M059J (cell line): ENCODE measurements around the gene SAMD4A. TPM values are rescaled to one million over a fixed set of nuclear protein-coding genes. Genes with fewer than 3 reads are reported as not detected.

Experiments used
- DNase-seq: peaks from one replicate; pipeline ENCODE4 v3.0.0-alpha.2; 2012; ENCODE audit warnings: low read depth
- total RNA-seq: library from RNA; depleted of rRNA; stranded (reverse); fragments of >200 nt; shearing (Covaris generic); gene quantifications from 2 replicates; pipeline ENCODE4 v1.2.3, GENCODE V29; 2014

Gene SAMD4A
- total RNA-seq, 1 experiment from 2014 or later, result 7.7 TPM

DNA sequence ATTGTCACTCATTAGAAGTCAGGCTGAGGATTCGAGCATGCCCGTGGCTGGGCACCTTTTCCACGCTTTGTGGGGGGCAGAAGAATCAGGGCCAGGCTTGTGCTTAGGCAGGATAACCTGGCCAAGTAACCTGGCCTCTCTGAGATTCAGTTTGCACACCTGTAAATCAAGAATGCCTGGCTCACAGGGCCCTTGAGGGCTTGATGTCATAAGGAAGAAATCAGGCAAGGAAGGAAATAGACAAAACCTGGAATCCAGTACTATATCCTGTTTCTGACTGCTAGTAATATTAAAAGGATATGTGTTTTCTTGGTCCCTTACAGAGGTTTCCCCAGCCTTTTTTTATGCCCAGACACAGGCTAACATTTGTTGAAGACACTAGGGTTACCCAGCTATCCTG lies 91.9 kb downstream of the SAMD4A start:
- DNase-seq, result no peak

- no peak for DNase-seq
Measured at GRCh38 chr14:54659365-54659764, 92.4 kb downstream of the SAMD4A start.

DNA sequence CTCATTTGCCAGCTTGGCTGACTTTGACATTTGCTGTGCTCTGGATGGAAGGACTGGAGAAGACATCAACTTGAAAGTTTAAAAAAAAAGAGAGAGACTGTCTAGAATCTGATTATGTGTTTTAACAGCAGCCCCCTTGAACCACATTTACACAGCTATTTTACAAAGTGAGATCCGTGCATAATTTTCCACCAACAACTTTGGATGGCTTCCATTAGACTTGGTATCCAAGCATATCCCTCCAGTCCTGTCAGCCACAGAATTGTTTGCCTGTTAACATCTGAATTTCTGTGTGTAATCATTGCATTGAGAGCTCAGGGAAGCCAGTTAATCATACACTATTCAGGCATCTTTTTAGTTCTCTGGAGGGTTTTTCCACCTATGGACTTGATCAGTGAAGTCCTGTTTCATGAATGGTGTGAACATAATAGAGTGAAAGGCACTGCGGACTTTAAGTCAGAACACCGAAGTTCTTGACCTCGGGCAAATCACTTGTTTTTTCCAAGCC lies 93.7 kb downstream of the SAMD4A start:
- DNase-seq, result no peak

DNA sequence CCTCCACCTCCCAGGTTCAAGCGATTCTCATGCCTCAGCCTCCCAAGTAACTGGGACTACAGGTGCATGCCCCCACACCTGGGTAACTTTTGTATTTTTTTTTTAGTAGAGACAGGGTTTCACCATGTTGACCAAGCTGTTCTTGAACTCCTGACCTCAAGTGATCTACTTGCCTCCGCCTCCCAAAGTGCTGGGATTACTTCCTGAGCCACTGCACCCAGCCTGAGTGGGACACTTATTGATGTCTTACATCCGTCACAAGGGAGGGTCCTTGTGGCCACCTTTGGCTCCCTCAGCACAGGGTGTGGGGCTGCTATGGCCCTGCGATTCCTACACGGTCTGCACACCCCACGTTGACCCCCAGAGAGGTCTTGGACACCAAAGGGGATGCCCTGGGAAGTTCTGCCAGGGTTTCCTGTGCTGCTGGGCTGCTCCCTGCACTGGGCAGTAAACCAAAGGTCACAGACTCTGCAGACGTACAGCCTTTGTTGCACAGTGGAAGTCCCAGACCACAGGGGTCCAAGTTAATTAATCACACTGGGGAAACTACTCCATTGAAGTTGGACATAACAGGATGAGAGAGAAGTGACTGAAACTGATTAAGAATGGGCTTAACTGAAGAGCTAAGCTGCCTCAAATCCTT lies 95.7 kb downstream of the SAMD4A start:
- DNase-seq, result no peak

DNA sequence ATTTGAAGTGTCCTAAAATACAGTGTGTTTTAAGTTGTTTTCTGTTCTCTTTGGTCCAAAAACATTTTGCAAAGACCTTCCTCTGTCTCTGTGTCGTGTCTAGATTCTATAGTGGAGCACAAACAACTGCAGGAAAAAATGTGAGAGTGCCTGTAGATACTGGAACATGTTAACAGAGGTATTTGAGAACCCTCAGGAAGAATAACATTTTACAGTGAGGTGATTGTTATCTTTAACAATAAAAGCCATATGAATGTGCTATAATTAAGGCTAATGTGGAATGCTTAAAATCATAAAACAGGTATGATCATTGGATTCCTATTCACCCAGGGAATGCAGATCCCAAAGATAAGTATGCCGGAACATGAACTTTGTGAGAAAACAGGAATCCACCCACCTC lies 98.0 kb downstream of the SAMD4A start:
- DNase-seq, result peak; percentile 55

DNA sequence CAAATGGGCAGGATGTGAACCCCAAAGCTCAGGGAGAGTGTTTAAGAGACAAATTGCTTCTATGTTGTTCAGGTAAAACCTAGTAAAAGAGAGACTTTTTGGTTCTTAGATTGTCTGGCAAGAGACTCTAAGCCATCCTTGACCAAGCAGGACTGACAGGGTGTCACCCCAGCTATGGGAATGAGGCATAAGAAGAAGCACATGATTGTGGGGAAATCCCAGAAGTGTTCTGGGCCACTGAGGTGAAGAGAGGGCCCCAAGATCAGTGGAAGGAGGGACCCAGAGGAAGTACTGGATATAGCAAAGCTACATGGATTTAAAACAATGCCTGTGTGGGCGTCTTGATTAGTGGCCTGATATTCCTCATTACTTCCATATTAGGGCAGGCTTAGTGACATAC lies 99.0 kb downstream of the SAMD4A start:
- no peak for DNase-seq

DNA sequence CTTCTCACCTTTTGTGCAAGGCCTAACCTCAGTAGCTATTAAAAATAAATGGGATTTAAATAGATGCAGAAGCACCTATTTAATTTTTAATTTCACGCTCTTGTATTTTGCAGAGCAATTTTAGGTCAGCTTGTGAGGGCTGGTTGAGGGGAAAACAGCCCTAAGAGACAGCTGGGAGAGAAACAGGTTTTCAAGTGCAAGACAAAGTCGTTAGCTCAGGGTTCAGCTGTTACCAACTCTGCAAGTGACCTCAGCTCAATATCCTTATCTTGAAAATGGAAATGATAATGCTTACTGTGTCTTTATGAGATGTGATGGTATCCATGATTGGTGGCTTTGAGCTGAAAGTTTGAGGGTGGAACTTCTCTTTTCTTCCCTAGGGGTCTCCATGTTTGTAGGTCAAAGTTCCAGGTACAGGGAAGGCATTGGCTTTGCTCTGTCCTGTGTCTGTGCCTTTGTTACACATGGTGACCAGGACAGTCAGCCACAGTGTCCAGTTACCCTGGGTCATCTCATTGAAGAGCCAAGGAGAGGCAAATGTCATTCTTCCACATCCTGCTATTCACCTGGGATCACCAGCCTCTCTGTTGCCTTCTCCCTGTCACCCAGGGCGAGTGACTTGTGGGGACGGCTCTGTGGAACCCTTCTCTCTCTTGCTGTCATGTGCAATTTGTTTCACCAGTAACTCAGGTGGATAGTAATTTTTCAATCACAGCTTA lies 100.3 kb downstream of the SAMD4A start:
- DNase-seq, result no peak

DNA sequence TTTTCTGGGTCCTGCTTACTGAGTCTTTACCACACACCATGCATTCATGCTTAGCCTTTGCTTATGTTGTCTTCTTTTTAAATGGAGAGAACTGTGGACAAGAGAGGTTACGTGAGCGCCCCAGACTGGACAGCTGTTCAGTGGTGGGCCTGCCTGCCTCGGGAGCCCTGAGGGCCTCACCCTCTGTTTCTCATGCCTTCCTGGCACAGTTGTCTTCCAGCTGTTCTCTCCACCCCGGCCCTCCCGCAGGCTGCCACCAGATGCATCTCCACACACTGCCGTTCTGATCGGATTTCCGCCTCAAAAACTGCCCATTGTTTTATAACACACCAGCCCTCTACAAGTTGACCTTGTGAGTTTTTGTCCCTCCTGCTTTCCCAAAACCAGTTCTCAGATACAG lies 100.8 kb downstream of the SAMD4A start:
- DNase-seq, result no peak

DNA sequence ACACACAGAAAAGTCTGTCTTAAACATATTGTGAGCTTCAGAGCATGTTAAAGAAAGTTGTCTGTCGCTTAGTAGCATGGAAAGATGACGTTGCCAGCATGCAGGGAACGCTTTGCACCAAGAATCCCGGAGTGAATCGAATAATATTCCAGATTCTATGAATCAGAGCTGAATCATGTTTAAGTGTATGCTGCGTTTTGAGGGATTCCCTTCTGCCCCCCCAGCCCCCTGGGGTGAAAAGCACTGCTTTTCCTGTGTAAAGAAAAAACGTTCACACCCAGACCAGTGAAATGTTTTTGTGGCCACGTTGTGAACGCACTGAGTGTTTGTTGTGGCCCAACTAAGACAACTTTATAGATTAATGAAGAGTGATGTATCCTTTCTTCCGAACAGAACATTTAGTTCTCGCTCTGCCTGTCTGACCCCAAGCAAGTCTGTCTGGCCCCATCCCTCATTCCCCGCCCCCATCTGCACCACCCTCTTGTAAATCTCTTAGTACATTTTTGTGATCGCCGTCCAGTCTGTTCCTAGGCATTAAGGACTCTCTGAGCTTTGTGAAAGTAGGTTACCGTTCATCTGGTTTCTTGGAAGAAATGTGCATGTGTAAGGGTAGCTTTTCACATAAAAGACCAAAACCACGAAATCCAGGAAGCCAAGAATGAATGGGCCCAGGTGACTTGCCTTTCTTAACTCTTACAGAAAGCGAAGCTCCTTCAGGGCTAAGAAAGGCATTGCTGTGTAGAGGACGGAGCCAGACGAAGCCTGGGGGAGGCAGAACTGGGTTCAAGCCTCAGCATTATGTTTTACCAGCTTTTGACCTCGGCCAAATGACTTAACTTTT lies 103.0 kb downstream of the SAMD4A start:
- DNase-seq, result peak; percentile 77

DNA sequence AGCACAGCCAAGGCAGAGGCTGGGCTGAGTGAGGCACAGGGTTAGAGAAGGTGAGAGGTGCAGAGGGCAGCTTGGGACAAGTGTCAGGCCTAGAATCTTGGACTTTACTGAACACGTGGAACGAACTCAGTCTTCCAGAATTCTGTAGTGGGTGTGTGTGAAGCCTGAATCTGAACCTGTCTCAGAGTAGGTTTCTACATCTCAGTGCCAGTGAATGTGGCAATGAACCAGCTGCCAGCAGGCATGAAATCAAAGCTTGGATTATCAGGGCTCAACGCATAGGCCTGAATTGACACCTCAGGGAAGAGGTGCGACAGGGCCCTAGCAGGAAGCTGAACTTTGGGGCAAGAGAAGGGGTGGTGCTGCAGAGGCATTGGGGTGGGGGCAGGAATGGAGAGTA lies 104.6 kb downstream of the SAMD4A start:
- DNase-seq, result no peak

DNA sequence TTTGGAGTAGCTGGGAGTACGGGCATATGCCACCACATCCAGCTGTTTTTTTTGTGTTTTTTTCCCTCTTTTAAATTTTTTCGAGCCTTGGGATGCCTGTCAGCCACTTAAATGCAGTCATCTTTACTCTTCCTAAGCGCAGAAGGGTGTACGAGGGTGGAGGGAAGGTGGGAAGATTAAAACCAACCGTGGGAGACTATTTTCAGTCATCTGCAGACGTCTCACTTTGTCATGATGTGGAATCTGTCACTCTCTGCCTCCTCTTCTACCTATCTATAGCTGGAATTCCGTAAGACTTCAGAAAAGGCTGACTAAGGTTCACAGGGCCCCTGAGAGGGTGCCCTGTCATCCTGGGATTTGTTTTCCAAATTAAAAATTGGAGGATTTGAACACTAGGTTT lies 105.3 kb downstream of the SAMD4A start:
- DNase-seq, result no peak

GRCh38 chr14:54672688-54673087 lies 105.8 kb downstream of the SAMD4A start:
- no peak for DNase-seq

DNA sequence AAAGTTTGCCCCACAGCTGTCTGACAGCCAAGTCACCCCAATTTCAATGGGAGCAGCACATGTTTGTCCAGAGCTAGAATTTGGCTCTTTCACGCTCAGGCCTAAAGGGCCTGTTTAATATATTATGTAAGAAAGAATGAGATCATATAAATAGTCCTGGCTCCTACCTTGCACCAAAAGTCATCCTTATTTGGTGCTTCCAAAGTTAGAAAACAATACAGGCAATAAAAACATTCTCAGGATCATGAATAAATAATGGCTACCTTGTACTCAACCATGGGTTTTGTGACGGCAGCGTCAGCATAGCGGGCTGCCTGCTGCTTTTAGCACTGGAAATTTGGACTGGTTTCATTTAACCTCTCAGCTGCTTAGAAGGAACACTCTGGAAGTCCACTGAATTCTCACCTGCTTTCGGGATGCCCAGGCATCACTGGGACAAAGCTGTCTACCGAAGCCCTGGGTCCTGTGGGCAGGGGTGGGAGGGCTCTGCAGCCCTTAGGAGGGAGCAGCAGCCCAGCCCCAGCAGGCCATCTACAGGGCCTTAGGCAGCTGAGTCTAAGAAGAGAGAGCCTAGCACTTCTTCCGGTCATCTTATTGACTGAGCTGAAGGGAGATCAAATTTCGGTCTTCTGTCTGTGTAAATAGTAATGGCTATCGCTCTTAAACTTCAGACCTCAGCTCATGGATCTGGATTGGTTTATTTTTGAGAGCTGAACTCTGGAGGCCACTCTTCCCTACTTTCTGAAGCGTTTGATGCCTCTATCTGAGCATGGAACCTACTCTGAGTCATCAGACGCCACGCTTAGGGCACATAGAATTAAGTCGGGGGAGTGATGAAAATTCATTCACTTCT lies 106.5 kb downstream of the SAMD4A start:
- peak; percentile 27 for DNase-seq

DNA sequence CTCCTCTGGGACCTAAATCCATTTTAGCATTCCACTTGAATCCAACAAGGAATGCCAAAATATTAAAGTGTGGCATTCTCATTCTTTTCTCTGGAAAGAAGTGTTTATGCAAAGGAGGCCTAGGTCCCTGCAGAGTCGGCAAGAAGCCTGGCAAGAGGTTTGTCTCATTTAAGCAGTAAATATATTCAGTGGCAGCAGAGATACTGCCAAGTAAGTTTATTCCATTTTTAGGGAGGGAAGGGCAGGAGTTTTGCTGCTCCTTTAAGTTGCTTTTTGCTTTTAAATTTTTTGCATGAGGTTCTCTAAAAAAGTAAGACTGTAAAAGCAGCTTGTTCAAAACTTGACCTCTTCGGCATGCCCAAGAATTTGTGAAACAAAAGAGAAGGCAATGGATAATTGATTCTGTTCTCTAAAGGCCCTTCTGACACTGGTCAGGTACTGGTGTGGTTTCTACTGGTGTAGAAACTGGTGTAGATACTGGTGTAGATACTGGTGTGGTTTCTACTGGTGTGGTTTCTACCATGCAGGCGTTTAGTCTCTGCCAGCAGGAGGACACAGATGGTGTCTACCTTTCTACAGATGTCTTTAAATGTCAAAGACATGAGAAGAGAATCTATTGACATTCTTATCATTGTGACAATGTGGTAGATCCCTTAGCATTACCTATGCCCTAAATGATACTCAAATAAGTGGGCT lies 107.3 kb downstream of the SAMD4A start:
- no peak for DNase-seq

- DNase-seq, result no peak
Measured at GRCh38 chr14:54675236-54676128, 108.6 kb downstream of the SAMD4A start.

DNA sequence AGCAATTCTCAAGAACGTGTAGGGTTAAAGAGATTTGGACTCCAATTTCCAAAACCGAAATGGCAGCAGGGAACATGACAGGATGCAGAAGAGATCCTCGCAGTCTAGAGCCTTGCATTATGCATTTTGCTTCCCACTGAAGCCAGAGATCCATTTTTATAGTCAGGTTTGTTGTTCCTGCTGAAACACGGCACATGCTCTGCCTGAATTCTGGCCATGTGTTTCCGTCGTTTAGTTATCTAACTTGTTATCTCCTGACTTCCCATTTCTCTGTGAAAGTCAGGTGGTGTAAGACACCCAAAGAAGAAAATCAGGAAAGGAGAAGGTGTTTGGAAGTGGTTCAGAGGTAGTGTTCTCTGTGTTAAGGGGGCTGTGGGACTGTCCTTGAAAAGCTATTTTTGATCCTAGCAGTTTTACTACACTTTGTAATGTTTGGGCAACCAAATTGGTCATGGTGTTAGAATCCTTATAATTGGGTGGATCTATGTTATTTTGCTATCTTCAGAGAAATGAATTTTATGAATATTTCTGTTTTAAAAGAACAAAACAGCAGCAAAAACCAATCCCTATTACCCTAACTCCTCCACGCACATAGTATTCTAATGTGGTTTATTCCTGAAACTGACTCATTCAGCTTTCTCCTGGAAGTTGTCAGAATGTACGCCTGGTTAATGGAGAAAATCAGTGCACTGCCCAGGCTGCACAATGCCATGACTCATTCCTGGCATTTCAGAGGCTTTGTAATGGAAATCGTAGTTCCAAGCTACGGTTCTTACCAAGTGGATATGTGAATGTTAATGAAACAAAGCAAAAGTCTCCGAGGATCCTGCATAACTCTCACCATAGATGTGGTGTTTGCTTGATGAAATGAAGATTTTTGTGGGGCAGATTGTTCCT lies 110.1 kb downstream of the SAMD4A start:
- peak; percentile 96 for DNase-seq

DNA sequence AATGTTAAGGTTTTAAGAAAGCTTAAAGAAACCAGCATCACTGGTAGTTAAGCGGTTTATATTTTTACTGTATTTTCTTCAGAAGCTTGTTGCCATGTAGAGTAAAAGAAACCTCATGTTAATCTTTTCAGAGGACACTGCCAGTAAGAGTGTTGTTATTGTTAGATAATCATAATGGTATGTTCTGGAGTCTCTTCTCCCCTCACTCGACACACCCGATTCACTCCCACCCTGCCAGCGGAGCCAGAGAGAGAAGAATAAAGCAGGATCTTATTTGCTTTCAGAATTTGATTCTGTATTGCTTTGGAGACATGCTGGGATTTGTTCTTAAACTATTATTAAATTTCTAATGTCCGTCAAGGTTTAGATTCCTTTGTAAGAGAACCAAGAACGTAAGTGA lies 113.7 kb downstream of the SAMD4A start:
- no peak for DNase-seq

- DNase-seq, result peak; percentile 97
Measured at GRCh38 chr14:54681811-54682261, 114.9 kb downstream of the SAMD4A start.

DNA sequence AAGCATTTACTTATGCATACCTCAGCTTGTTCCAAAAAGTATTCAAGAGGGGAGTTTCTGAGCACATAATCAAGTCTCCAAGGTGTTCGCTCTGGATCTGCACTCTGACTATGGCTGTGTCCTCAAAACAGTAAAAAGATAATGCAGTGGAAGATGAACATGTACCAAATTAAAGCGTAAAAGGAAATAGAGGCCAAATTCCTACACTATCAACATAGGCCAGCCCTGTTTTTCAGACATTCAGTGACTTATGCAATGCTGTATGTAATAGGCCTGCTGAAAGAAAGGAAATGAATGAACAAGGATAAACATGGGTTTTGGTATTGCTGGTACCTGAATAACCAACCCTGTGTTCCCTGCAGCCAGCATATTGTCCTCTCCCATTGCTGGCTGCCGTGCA lies 115.7 kb downstream of the SAMD4A start:
- DNase-seq, result no peak
